Activated CD4-positive, CD25-positive, alpha-beta regulatory T cell treated with anti-CD3 and anti-CD28 coated beads, Interleukin-2, amount 50 U/mL, for 24 hours (primary cell): Measurements from ENCODE around the gene DHH.
A peak's percentile ranks its signal among the peaks of the same experiment; 100 is the strongest.
"Not testable (repeated sequence)": the region's sequence is repeated elsewhere in the genome, so short reads cannot be mapped to it uniquely, and the experiment has no call there.

Experiments used
- ATAC-seq, 2 donors: fragments of 150-1000 bp; cut with Tn5 transposase; one replicate each; pipeline ENCODE4 v1.10.0; 2021; ENCODE audit warnings: mild to moderate bottlenecking in 1 of 2, moderate library complexity in 1 of 2

The DHH gene

DNA sequence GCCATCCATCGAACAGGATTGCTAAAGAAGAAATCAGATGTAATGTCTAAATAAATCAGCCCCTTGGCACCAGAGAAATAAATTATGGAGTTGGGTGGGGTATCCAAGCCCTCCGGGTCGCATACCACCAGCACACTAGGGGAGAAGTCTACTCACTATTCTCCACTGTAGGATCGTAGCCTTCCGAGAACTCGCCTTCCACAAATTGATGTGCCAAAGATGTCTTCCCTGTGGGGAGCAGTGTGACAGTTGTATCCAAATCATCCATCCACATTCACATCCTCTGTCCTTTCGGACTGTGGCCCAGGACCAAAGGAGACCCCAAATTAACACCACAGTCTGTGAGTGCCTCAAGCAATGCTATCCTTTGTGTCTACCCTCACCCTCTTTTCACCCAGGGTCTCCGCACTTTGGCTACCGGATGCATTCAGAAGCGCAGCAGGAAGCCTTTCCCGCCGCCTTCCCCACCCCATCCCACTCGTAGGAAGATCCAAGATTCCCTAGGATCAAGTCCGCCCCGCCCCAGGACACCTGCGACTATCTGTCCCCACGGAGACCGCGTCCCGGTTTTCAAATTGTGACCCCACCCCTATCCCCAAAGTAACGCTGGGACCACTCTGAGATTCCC, 25.6 kb downstream of the DHH start:
- ATAC-seq, result no peak

GRCh38 chr12:49066120-49066519, 28.5 kb downstream of the DHH start:
- ATAC-seq, result no peak

GRCh38 chr12:49064767-49065152, 29.8 kb downstream of the DHH start:
- no peak for ATAC-seq

- not testable (repeated sequence) for ATAC-seq
These were observed 32.7 kb downstream of the DHH start for GRCh38 chr12:49061916-49062315.

DNA sequence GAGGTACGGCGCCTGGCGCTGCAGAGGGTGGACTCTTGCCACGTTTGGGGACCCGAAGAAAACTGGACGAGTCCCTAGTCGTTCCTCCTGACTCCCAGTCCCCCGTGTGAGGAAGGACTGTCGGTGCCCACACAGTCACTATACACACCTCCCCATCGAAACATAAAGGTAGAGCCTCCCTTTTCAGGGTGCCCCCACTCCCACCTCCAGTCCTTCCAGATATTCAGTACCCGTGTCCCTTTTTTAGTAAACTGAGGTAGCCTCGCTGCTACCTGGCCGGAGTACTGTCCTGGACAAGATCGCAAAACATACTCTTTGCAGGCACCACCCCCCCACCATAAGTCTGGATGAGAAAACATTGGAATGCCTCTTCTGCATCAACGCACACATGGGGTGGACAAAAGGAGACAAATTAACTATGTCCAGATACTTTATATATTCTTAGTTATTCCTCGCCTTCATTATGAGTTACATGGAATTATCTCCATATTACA, 33.4 kb downstream of the DHH start:
- no peak for ATAC-seq

DNA sequence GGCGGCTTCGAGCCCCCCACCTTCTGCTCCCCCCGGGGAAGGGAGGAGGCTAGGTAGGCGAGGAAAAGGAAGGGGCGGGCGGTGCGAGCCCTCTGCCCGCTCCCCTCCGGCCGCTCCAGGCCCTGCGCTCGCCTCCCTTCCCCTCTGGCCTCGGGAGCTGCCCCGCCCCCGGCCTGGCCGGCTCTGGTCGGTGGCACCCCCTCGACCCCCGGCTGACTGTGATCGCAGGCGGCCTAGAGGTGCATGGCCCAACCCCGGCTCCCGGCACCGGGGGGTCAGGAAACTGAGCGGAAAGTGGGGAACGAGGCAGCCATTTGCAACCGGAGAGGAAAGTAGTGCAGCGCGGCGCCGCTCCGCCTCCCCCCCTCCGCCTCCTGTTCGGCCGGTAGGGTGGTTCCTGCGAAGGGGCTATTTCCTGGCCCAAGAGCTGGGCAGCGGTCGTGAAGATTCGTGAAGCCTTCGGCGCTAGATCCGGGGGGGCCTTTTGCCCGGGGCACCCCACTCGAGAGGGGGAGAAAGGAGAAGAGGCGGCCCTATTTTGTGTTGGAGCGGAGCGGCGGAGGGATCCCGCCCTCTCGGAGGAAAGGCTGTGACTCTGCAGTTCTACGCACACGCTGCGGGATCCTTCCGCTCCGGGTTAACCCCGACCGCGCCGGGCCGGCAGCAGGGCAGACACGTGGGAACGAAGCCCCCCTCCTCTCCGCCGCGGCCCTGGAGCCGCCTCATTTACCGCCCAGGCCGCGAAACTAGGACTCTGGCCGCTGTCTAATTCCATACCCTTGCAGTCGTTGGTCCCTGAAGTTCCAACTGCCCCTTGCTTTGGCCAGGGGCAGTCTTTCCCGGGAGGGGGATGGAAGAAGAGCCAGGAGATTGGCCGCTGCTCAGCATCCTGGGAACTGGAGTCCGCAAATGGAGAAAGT, 34.1 kb downstream of the DHH start, which contains the start of gene KMT2D:
Gene KMT2D (minus strand): TSS at position 558 of the 920 bp plus-strand sequence. CDS start 5,470 bp downstream, outside the sequence.
- ATAC-seq, result peak; percentile 73 to 77

GRCh38 chr12:49059299-49060171, 35.1 kb downstream of the DHH start:
- no peak for ATAC-seq

DNA sequence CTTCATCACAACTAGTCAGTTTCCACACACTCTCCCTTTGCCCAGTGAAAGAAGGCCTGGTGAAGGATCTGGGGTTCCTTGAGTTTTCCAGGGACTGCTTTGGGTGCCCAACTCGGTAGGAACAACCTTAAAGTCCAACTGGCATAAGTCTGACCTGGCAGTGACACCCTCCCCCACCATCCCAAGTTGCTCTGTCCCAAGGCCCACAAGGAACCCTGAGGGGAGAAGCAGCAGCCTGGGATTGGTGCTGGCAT, 35.6 kb downstream of the DHH start:
- no peak for ATAC-seq

DNA sequence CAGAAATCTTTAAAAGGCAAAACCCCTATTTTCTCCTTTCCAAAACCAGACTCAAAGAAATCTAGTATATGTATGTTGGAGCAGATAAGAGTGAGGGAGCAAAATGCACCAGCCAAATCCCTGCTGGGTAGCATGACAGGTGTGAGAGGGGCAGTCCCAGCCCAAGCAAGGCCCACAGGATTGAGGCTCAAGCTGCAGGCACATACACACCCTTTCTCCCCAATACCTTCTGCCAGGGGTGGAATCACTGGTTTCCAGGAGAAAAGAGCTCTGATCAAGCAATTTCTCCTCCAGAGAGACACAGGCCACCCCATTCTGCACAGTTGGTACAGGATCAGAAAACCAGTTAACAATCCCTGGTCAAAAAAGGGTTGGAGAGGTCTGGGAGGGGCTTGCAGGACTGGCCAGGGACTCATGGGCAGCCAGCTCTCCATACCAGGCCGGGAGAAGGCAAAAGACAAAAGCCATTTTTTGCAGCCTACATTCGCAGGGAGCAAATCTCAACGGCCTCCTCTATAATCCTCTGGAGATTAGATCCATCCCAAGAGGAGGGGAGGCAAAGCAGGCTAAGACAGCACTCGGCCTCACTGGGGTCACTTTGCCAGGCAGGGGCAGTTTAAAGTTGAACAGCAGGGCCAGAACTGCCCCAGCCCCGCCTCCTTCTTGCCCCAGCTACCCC, 36.1 kb downstream of the DHH start:
- no peak for ATAC-seq

- ATAC-seq, result no peak
These were observed 36.7 kb downstream of the DHH start for GRCh38 chr12:49057888-49058287.

DNA sequence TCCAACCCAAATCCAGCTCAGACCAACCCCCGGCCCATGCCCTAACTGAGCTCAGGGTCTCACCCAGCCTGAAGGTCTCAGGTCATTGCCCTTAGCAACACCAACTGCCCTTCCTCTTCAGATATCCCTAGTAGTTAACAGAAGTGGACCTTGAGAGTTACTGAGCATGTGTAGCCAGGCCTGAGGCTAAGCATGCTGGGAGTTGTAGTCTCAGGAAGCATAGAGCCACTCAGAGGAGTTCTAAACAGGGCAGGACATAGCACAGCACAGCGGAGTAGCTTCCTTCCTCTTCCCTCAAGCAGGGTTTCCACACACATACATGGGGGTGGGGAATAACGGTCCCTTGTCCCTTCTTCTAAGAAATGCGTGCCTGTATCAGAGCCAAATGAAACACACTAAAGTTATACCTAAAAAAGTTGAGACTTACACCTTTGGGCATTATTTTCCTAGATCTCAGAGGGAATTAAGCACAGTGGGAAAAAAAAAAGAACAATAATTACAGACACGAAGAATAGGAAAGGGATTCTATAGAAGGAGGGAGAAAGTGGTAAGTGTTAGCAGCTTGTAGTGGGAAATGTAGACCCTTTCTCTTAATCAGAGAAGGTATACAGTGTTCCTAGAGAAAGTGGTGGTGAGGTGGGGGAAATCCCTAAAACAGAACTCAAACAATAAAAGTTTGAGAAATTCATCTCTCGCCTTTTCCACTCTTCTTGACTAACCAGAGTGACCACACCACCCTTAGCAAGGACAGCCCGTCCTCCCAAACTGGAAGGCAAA, 38.4 kb downstream of the DHH start:
- ATAC-seq, result peak; percentile 73 to 80

DNA sequence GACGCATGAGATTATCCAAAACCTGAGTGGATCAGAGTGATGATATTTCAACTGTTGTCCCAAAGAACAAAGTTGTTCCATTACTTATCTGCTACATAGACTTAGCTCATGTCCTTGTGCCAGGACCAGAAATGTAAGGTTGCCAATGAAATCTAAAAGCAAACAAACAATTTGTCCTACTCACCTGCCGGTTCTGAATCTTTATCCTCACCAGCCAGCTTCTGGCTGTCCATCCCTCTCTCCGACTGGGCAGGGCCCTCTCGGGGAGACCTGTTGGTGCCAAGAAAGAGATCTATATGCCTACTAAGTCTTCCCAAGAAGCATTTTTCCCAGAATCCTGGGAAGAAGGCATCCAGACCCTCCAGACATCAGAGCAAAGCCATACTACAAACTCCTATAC, 39.5 kb downstream of the DHH start:
- no peak for ATAC-seq

DNA sequence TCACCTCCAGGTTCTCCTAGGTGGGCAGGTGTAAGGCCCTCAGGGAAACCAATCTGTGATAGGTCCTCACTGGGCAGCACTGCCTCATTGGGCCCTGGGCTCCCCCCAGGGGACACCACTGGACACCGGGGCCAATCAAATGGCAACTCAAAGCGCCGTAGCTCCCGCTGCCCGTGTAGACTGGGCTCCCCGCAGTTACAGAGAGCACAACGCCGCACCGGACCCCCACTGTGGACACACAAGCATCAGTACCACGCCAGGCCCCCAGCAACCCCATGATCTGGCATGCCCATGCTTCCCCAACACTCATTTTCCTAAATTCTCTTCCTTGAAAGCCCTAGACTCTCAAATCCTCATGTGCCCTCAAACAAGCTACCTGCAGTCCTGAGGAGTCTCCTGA, 40.1 kb downstream of the DHH start:
- ATAC-seq, result no peak

- ATAC-seq, result no peak
These were observed 40.5 kb downstream of the DHH start for GRCh38 chr12:49054096-49054495.

DNA sequence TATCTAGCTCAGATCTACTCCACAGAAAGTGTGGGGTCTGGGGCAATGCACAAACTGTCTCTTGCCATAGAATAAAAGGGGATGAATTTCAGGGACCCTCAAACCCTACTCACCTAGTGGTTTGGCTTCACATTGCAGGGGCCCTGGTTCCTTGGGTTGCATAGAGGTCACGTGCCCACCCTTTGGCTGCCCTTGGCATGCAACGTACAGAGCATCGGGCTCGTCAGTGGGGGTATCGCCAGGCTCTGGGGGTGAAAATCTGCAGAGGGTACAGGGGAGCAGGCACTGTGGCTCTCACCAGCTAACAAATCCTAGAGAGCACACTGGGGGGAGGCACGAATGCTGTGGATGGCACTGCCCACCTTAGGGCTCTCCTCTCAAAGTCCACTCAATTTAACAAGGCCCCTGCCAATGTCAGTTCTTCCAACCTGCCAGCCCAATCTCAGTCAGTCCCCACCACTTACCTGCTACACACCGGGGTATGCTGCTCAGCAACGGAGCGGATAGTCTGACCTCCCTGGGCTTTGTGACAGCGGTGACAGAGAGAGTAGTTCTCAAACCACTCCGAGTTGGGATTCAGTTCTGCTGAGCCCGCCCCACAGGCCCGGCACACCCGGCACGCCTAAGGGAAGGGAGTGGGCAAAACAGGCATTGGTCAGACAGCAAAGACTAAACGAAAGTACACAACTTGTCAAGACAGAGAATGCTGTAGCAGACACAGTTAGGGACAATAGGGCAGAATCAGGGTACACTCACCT, 42.0 kb downstream of the DHH start:
- no peak for ATAC-seq

- ATAC-seq, result no peak
These were observed 42.7 kb downstream of the DHH start for GRCh38 chr12:49051777-49052438.

- ATAC-seq, result no peak
These were observed 43.2 kb downstream of the DHH start for GRCh38 chr12:49051373-49051764.

- no peak for ATAC-seq
These were observed 43.9 kb downstream of the DHH start for GRCh38 chr12:49050507-49051372.

DNA sequence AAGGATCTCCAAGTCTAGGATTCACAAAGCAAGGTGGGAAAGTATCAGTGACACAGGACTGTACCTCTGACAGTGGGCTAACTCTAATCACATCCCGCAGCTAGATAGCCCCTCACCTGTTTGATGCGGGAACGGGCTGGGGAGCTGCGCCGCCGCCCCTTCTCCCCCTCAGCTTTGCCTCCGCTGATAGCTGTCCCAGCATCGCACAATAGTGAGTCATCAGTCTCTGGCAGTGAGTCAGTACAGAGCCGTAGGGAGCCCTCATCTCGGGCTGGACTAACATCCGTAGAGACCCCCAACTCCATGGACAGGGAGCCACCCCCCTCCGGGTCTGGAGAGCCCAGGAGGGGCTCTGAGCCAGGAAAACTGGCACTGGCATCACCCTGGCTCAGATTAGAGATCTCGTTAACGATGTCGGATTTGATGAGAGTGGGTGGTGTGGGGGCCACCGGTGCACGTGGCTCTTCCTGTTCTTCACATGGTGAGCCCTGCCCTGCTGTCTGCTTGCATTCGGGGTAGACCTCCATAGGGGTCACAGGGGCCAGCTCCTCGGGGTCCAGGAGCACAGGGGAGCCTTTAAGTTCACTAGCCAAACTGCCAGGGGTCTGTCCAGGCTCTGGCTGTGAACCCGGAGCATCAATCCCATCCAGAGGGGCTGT, 44.9 kb downstream of the DHH start:
- no peak for ATAC-seq
